Omental fat pad (tissue), 4 donors: ENCODE results near the gene USF2. TPM values are rescaled to one million over a fixed set of nuclear protein-coding genes. Genes with fewer than 3 reads are reported as not detected.

Source experiments
- ATAC-seq: fragments of 150-250 bp; one replicate; pipeline ENCODE4 v1.9.1; 2016; ENCODE audit warnings: mild to moderate bottlenecking, moderate library complexity; ENCODE audit not compliant: low FRiP score
- DNase-seq: peaks from one replicate; pipeline ENCODE4 v3.0.0-alpha.2; 2019; ENCODE audit warnings: low spot score
- total RNA-seq, 4 donors: library from RNA; depleted of rRNA; stranded (reverse); fragments of >200 nt; gene quantifications; one replicate each; pipeline ENCODE4 v1.1.0, GENCODE V29; 2016
- TF ChIP-seq, protein P1 (sequence below), 3 donors: fragments of 450-650 bp; IDR thresholded peaks; one replicate each; pipeline ENCODE4 v1.5.1; 2016 to 2017; ENCODE audit warnings: antibody characterized with exemption in 3 of 3, mild to moderate bottlenecking in 3 of 3, moderate library complexity in 2 of 3

The USF2 gene
- total RNA-seq, 4 donors from 2014 or later, result 67.0 to 106 (median 92.0) TPM

DNA sequence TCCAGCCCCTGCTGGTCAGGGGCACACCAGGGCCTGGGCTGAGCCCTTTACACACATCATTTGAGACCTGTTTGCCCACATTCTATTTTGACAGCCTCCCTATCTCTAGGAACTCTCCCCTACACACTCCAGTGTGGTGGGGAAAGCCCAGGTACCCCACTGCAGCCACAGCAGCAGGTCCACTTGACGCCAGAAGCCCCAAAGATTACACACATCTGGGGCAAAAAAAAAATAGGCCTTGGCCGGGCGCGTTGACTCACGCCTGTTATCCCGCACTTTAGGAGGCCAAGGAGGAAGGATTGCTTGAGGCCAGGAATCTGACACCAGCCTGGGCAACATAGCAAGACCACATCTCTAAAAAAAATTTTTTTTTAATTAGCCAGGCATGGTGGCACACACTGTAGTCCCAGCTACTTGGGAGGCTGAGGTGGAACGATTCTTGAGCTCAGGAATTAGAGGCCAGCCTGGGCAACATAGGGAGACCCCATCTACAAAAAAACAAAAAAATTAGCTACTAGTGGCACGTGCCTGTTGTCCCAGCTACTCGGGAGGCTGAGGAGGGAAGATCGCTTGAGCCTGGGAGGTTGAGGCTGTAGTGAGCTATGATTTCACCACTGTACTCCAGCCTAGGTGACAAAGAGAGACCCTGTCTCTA, 42.2 kb downstream of the USF2 start:
- TF ChIP-seq, protein P1, sequence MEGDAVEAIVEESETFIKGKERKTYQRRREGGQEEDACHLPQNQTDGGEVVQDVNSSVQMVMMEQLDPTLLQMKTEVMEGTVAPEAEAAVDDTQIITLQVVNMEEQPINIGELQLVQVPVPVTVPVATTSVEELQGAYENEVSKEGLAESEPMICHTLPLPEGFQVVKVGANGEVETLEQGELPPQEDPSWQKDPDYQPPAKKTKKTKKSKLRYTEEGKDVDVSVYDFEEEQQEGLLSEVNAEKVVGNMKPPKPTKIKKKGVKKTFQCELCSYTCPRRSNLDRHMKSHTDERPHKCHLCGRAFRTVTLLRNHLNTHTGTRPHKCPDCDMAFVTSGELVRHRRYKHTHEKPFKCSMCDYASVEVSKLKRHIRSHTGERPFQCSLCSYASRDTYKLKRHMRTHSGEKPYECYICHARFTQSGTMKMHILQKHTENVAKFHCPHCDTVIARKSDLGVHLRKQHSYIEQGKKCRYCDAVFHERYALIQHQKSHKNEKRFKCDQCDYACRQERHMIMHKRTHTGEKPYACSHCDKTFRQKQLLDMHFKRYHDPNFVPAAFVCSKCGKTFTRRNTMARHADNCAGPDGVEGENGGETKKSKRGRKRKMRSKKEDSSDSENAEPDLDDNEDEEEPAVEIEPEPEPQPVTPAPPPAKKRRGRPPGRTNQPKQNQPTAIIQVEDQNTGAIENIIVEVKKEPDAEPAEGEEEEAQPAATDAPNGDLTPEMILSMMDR (IDR thresholded peaks at IDR 0.05), result no peak
- no peak for DNase-seq
- no peak for ATAC-seq

DNA sequence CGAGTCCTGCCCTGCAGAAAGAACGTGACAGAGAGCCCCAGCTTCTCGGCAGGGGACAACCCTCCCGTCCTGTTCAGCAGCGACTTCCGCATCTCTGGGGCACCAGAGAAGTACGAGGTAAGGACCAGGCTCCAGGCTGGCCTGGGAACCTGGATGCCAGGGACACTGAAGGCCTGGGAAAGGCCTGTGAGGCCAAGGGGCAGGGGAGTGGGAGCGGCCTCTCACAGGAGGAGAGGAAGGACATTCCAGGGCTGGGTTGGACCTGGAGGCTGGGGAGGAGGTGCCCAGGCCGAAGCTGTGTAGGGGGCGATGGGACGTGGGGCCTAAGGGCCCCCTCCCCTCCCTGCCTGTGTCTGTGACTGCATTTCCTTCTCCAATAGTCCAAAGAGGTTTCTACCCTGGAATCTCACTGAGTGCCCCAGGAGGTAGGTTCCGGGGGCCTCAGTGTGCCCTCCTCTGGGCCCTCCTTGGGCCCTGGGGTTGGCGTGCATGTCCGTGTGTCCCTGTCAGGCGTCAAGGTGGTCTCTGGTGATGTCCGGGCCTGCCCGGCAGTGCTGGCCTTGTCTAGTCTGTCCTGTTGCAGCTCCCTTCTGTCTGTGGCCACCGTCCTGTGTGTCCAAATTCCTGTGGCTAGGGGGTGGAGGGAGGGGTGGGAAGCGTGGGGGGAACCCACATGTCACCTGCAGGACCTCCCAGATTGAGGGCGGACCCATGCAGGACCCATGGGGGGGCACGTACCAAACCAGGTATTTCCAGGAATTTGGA, 43.3 kb downstream of the USF2 start:
- ATAC-seq (no peak), DNase-seq (no peak)
- TF ChIP-seq, protein P1 (IDR thresholded peaks at IDR 0.05), result no peak

DNA sequence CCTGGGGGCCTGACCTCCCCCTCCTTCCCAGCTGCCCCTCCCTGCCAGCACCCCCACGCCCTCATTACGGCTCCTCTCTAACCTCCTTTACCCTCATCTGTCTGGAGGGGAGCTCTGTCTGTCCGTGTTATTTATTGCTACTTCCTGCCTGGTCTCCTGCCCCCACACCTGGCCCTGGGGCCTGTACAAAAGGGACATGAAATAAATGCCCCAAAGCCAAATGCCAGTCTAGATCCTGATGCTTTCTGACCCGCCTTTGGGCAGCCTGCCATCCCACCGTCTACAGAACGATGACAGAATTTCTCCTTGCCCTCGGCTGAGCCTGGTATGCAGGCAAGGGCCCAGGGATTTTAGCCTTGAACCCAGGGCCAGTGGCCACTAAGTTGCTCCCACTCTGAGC, 44.8 kb downstream of the USF2 start:
- TF ChIP-seq, protein P1 (IDR thresholded peaks at IDR 0.05), result no peak
- no peak for DNase-seq
- ATAC-seq, result no peak

DNA sequence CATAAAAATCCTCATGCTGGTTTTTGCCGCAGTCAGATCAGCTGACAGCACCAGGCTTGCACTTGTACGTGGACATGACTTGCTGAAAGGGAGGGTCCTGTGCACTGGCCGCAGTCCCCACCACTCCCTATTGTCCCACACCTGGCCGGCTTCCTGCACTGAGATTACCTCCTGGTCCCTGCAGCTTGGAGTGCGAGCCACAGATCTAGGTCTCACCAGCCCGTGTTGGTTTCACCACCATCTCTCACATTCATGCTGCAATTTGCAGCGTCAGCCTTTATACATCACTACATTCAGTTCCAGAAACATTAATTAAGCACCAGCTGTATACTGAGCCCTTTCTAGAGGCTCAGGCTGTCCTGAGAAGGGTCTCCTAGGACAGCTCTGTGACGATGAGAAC, 45.3 kb downstream of the USF2 start:
- DNase-seq, result no peak
- TF ChIP-seq, protein P1 (IDR thresholded peaks at IDR 0.05), result no peak
- ATAC-seq, result no peak

DNA sequence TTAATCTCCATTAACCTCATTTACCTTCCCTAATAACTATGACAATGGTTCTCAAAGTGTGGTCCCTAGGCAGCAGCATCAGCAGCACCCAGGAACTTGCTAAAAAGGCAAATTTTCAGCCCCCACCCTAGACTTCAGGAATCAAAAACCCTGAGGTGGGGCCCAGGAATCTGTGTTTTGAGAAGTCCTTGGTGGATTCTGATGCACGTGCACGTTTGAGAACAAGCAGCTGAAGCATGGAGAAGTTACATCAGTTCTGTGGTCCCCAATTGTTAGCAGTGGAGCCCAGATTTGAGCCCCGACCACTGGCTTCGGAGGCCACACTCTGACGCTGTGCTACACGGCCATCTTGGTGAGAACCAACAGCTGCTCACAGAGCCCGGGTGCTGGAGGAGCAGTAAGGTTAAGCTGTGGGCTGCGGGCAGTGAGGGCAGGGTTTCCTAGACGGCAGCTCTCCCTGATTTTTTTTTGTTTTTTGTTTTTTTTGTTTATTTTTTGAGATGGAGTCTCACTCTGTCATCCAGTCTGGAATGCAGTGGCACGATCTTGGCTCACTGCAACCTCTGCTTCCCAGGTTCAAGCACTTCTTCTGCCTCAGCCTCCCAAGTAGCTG, 46.2 kb downstream of the USF2 start:
- TF ChIP-seq, protein P1 (IDR thresholded peaks at IDR 0.05), result no peak
- ATAC-seq (no peak), DNase-seq (no peak)

DNA sequence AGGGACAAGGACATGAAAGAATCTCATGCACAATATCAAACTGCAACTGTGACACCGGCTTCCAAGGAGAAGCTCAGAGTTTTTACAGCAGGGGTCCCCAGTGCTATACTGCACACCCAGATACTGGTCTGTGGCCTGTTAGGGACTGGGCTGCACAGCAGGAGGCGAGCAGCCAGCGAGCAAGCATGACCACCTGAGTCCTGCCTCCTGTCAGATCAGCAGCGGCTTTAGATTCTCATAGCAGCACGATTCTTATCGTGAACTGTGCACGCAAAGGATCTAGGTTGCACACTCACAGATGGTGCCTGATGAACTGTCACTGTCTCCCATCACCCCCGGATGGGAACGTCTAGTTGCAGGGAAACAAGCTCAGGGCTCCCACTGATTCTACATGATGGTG, 47.1 kb downstream of the USF2 start:
- ATAC-seq (no peak), DNase-seq (no peak)
- TF ChIP-seq, protein P1 (IDR thresholded peaks at IDR 0.05), result no peak
